DOHH2 (cell line): ENCODE data around the gene OTOF.

Source experiments
- H3F3A ChIP-seq: fragments of 200-600 bp; sonication (generic), shearing (Covaris generic); 2 replicates; pipeline ENCODE4 v1.6.0; 2016; ENCODE audit warnings: antibody characterized with exemption, mild to moderate bottlenecking; ENCODE audit not compliant: control insufficient read depth, insufficient read depth
- H3K27ac ChIP-seq: fragments of 200-600 bp; sonication (generic); 2 replicates; pipeline ENCODE4 v1.5.1; 2014; ENCODE audit warnings: low read depth, mild to moderate bottlenecking, low read length, moderate library complexity
- H3K27me3 ChIP-seq: fragments of 200-600 bp; sonication (generic); 2 replicates; pipeline ENCODE4 v1.6.1; 2014; ENCODE audit warnings: mild to moderate bottlenecking, low read length, mixed read lengths; ENCODE audit not compliant: control insufficient read depth
- H3K36me3 ChIP-seq: fragments of 200-600 bp; sonication (generic); 2 replicates; pipeline ENCODE4 v1.6.1; 2014; ENCODE audit warnings: mild to moderate bottlenecking, low read length, moderate library complexity, mixed read lengths; ENCODE audit not compliant: control insufficient read depth
- H3K4me1 ChIP-seq: fragments of 200-600 bp; sonication (generic); 2 replicates; pipeline ENCODE4 v1.6.1; 2014; ENCODE audit warnings: mild to moderate bottlenecking, low read length, mixed read lengths; ENCODE audit not compliant: control insufficient read depth
- H3K4me2 ChIP-seq: fragments of 200-600 bp; sonication (generic); 2 replicates; pipeline ENCODE4 v1.6.0; 2014; ENCODE audit warnings: mild to moderate bottlenecking, low read length, moderate library complexity
- H3K4me3 ChIP-seq: fragments of 200-600 bp; sonication (generic); 2 replicates; pipeline ENCODE4 v1.5.1; 2014; ENCODE audit warnings: mild to moderate bottlenecking, low read length, mixed read lengths
- H3K79me2 ChIP-seq: fragments of 200-600 bp; sonication (generic); 2 replicates; pipeline ENCODE4 v1.6.1; 2014; ENCODE audit warnings: mild to moderate bottlenecking, low read length, mixed read lengths; ENCODE audit not compliant: control insufficient read depth
- H3K9me2 ChIP-seq: fragments of 200-600 bp; sonication (generic); replicated peaks from 2 replicates; pipeline ENCODE4 v1.6.1; 2014; ENCODE audit warnings: mild to moderate bottlenecking, low read length, mixed read lengths; ENCODE audit not compliant: control insufficient read depth
- H3K9me3 ChIP-seq: fragments of 200-600 bp; sonication (generic); 2 replicates; pipeline ENCODE4 v1.6.1; 2014; ENCODE audit warnings: antibody characterized with exemption, low read length, mixed read lengths; ENCODE audit not compliant: control insufficient read depth, insufficient read depth
- H4K20me1 ChIP-seq: fragments of 200-600 bp; sonication (generic); 2 replicates; pipeline ENCODE4 v1.6.0; 2014; ENCODE audit warnings: low read depth, mild to moderate bottlenecking, antibody characterized with exemption, low read length, moderate library complexity; ENCODE audit not compliant: control insufficient read depth, insufficient read depth
- CTCF ChIP-seq: fragments of 200-600 bp; sonication (generic); IDR thresholded peaks from one replicate; pipeline ENCODE4 v1.5.1; 2014; ENCODE audit warnings: antibody characterized with exemption, mild to moderate bottlenecking, low read depth, low read length; ENCODE audit not compliant: poor library complexity, severe bottlenecking
- EZH2phosphoT487 ChIP-seq: fragments of 200-600 bp; sonication (generic); IDR thresholded peaks from 2 replicates; pipeline ENCODE4 v1.6.1; 2017; ENCODE audit warnings: borderline replicate concordance, mild to moderate bottlenecking, antibody characterized with exemption, low read length, moderate library complexity, mixed read lengths

The OTOF gene

GRCh38 chr2:26450031-26450635, 27.8 kb downstream of the OTOF start:
- no peak for TF ChIP-seq CTCF
- Histone ChIP-seq H3K27me3 (no peaks in the 10 kb centered on the region), H4K20me1 (no peaks in the 10 kb centered on the region), H3F3A (no peaks in the 10 kb centered on the region), H3K4me2 (no peak overlapping the region), H3K36me3 (no peaks in the 10 kb centered on the region), H3K9me2 (no peaks in the 10 kb centered on the region), H3K4me1 (no peaks in the 10 kb centered on the region), H3K27ac (no peak overlapping the region), H3K9me3 (no peaks in the 10 kb centered on the region), H3K4me3 (no peak overlapping the region), H3K79me2 (no peaks in the 10 kb centered on the region)

- no peak overlapping the region for H3K4me3 ChIP-seq
- no peaks in the 10 kb centered on the region for H3K4me1 ChIP-seq
- H3K36me3 ChIP-seq = no peaks in the 10 kb centered on the region
- H3K27ac ChIP-seq = no peak overlapping the region
- no peaks in the 10 kb centered on the region for H3F3A ChIP-seq
- no peaks in the 10 kb centered on the region for H3K9me2 ChIP-seq
- H3K27me3 ChIP-seq = no peaks in the 10 kb centered on the region
- TF ChIP-seq CTCF = no peak
- TF ChIP-seq EZH2phosphoT487 = no peak
- no peaks in the 10 kb centered on the region for H4K20me1 ChIP-seq
- H3K4me2 ChIP-seq = no peak overlapping the region
- H3K9me3 ChIP-seq = no peaks in the 10 kb centered on the region
- H3K79me2 ChIP-seq = no peaks in the 10 kb centered on the region
These were observed 28.5 kb downstream of the OTOF start for GRCh38 chr2:26449278-26450030.

GRCh38 chr2:26448651-26449050, 29.3 kb downstream of the OTOF start:
- no peak overlapping the region for H3K4me3 ChIP-seq

More at GRCh38 chr2:26448651-26449050, 29.3 kb downstream of the OTOF start:
- H3K27ac ChIP-seq = no peak overlapping the region
- H3K4me1 ChIP-seq = no peaks in the 10 kb centered on the region
- H3K4me2 ChIP-seq = no peak overlapping the region
- no peak for TF ChIP-seq EZH2phosphoT487
- no peak for TF ChIP-seq CTCF
- H3K9me3 ChIP-seq = no peaks in the 10 kb centered on the region
- H3K79me2 ChIP-seq = no peaks in the 10 kb centered on the region
- no peaks in the 10 kb centered on the region for H3K27me3 ChIP-seq
- no peaks in the 10 kb centered on the region for H3K9me2 ChIP-seq
- no peaks in the 10 kb centered on the region for H3F3A ChIP-seq
- H3K36me3 ChIP-seq = no peaks in the 10 kb centered on the region
- no peaks in the 10 kb centered on the region for H4K20me1 ChIP-seq
